Subcutaneous abdominal adipose tissue (tissue), 5 donors: ENCODE measurements around the gene GALNTL6.

Source experiments
- H3K27ac ChIP-seq: one replicate; pipeline ENCODE4 v1.7.0; 2013; ENCODE audit warnings: low read depth, mild to moderate bottlenecking, inconsistent platforms, low read length, moderate library complexity
- H3K27me3 ChIP-seq, 5 donors: one replicate each; pipeline ENCODE4 v1.7.0; 2013; ENCODE audit warnings: low read length in 5 of 5, inconsistent platforms in 1 of 5; ENCODE audit not compliant: control insufficient read depth in 5 of 5, insufficient read depth in 4 of 5
- H3K36me3 ChIP-seq, 5 donors: one replicate each; pipeline ENCODE4 v1.7.0; 2013; ENCODE audit warnings: low read length in 5 of 5; ENCODE audit not compliant: control insufficient read depth in 5 of 5, insufficient read depth in 5 of 5
- H3K4me1 ChIP-seq, 5 donors: one replicate each; pipeline ENCODE4 v1.7.0; 2013; ENCODE audit warnings: low read length in 5 of 5, mild to moderate bottlenecking in 3 of 5, moderate library complexity in 1 of 5; ENCODE audit not compliant: control insufficient read depth in 5 of 5, insufficient read depth in 5 of 5
- H3K4me3 ChIP-seq, 5 donors: one replicate each; pipeline ENCODE4 v1.7.0; 2013; ENCODE audit warnings: low read length in 5 of 5, low read depth in 1 of 5
- H3K9ac ChIP-seq, 5 donors: one replicate each; pipeline ENCODE4 v1.7.0; 2013; ENCODE audit warnings: low read length in 5 of 5, mild to moderate bottlenecking in 4 of 5, moderate library complexity in 3 of 5
- H3K9me3 ChIP-seq, 5 donors: one replicate each; pipeline ENCODE4 v1.7.0; 2013; ENCODE audit warnings: low read length in 5 of 5; ENCODE audit not compliant: control insufficient read depth in 5 of 5
- donor health status: healthy.
- donor health status: healthy.
- donor health status: healthy.
- donor health status: healthy.
- donor health status: healthy.

Gene GALNTL6

GRCh38 chr4:172153719-172154118 lies 340.5 kb downstream of the GALNTL6 start:
- Histone ChIP-seq H3K4me1 (no peaks in the 10 kb centered on the region), H3K27ac (no peak overlapping the region), H3K9me3 (no peaks in the 10 kb centered on the region), H3K9ac (no peak overlapping the region), H3K27me3 (no peaks in the 10 kb centered on the region), H3K36me3 (no peaks in the 10 kb centered on the region), H3K4me3 (no peak overlapping the region)

GRCh38 chr4:172155838-172156345 lies 342.7 kb downstream of the GALNTL6 start:
- no peaks in the 10 kb centered on the region for H3K27me3 ChIP-seq
- no peak overlapping the region for H3K9ac ChIP-seq
- no peaks in the 10 kb centered on the region for H3K9me3 ChIP-seq
- no peaks in the 10 kb centered on the region for H3K36me3 ChIP-seq
- H3K27ac ChIP-seq = no peak overlapping the region
- no peaks in the 10 kb centered on the region for H3K4me1 ChIP-seq
- no peak overlapping the region for H3K4me3 ChIP-seq

GRCh38 chr4:172157946-172158345 lies 344.7 kb downstream of the GALNTL6 start:
- no peak overlapping the region for H3K9ac ChIP-seq

GRCh38 chr4:172163215-172163614 lies 350.0 kb downstream of the GALNTL6 start:
- no peak overlapping the region for H3K4me3 ChIP-seq

More at GRCh38 chr4:172157946-172158345, 344.7 kb downstream of the GALNTL6 start:
- no peak overlapping the region for H3K27ac ChIP-seq
- H3K9me3 ChIP-seq = no peaks in the 10 kb centered on the region
- no peaks in the 10 kb centered on the region for H3K27me3 ChIP-seq
- H3K4me1 ChIP-seq = no peaks in the 10 kb centered on the region
- no peak overlapping the region for H3K4me3 ChIP-seq
- no peaks in the 10 kb centered on the region for H3K36me3 ChIP-seq

GRCh38 chr4:172168888-172169287 lies 355.7 kb downstream of the GALNTL6 start:
- Histone ChIP-seq H3K4me1 (no peaks in the 10 kb centered on the region), H3K27me3 (no peaks in the 10 kb centered on the region), H3K4me3 (no peak overlapping the region), H3K9ac (no peak overlapping the region), H3K36me3 (no peaks in the 10 kb centered on the region), H3K9me3 (no peaks in the 10 kb centered on the region), H3K27ac (no peak overlapping the region)

More at GRCh38 chr4:172163215-172163614, 350.0 kb downstream of the GALNTL6 start:
- Histone ChIP-seq H3K4me1 (no peaks in the 10 kb centered on the region), H3K9me3 (no peaks in the 10 kb centered on the region), H3K9ac (no peak overlapping the region), H3K36me3 (no peaks in the 10 kb centered on the region), H3K27me3 (no peaks in the 10 kb centered on the region), H3K27ac (no peak overlapping the region)

GRCh38 chr4:172169871-172170270 lies 356.7 kb downstream of the GALNTL6 start:
- Histone ChIP-seq H3K9me3 (no peaks in the 10 kb centered on the region), H3K4me1 (no peaks in the 10 kb centered on the region), H3K4me3 (no peak overlapping the region), H3K9ac (no peak overlapping the region), H3K27me3 (no peaks in the 10 kb centered on the region), H3K36me3 (no peaks in the 10 kb centered on the region), H3K27ac (no peak overlapping the region)

GRCh38 chr4:172173206-172173605 lies 360.0 kb downstream of the GALNTL6 start:
- Histone ChIP-seq H3K9ac (no peak overlapping the region), H3K27ac (no peak overlapping the region), H3K27me3 (no peaks in the 10 kb centered on the region)

GRCh38 chr4:172177382-172177781 lies 364.2 kb downstream of the GALNTL6 start:
- no peaks in the 10 kb centered on the region for H3K36me3 ChIP-seq
- no peaks in the 10 kb centered on the region for H3K9me3 ChIP-seq

More at GRCh38 chr4:172173206-172173605, 360.0 kb downstream of the GALNTL6 start:
- Histone ChIP-seq H3K4me1 (no peaks in the 10 kb centered on the region), H3K4me3 (no peak overlapping the region), H3K9me3 (no peaks in the 10 kb centered on the region), H3K36me3 (no peaks in the 10 kb centered on the region)

GRCh38 chr4:172188248-172188988 lies 375.2 kb downstream of the GALNTL6 start:
- no peak overlapping the region for H3K4me3 ChIP-seq
- H3K36me3 ChIP-seq = no peaks in the 10 kb centered on the region
- H3K27me3 ChIP-seq = no peaks in the 10 kb centered on the region
- no peaks in the 10 kb centered on the region for H3K4me1 ChIP-seq
- H3K9ac ChIP-seq = no peak overlapping the region
- H3K27ac ChIP-seq = no peak overlapping the region
- H3K9me3 ChIP-seq = no peaks in the 10 kb centered on the region

More at GRCh38 chr4:172177382-172177781, 364.2 kb downstream of the GALNTL6 start:
- no peak overlapping the region for H3K9ac ChIP-seq
- no peak overlapping the region for H3K4me3 ChIP-seq
- no peak overlapping the region for H3K27ac ChIP-seq
- H3K4me1 ChIP-seq = no peaks in the 10 kb centered on the region
- no peaks in the 10 kb centered on the region for H3K27me3 ChIP-seq

GRCh38 chr4:172202480-172203076 lies 389.4 kb downstream of the GALNTL6 start:
- no peaks in the 10 kb centered on the region for H3K9me3 ChIP-seq
- no peak overlapping the region for H3K27ac ChIP-seq
- H3K27me3 ChIP-seq = no peaks in the 10 kb centered on the region

More at GRCh38 chr4:172202480-172203076, 389.4 kb downstream of the GALNTL6 start:
- H3K9ac ChIP-seq = no peak overlapping the region
- H3K4me3 ChIP-seq = no peak overlapping the region
- no peaks in the 10 kb centered on the region for H3K4me1 ChIP-seq
- no peaks in the 10 kb centered on the region for H3K36me3 ChIP-seq
